Activated CD4-positive, alpha-beta T cell treated with anti-CD3 and anti-CD28 coated beads, Interleukin-2, amount 50 U/mL, for 1 hour (primary cell): ENCODE measurements around the gene CATSPERD.
A peak's percentile ranks its signal among the peaks of the same experiment; 100 is the strongest.

Source experiments
- DNase-seq: peaks from one replicate; pipeline ENCODE4 v3.0.0-alpha.2; 2020

The CATSPERD gene

DNA sequence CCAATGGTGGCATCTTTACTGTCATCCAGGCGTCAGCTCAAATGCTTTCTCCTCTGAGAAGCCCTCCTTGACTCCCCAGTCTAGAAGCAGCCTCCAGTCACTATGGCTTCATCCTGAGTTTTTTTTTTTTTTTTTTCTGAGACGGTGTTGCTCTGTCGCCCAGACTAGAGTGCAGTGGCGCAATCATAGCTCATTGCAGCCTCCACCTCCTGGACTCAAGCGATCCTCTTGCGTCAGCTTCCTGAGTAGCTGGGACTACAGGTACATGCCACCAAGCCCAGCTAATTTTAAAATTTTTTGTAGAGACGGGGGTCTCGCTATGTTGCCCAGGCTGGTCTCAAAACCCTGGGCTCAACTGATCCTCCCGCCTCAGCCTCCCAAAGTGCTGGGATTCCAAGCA lies 88.6 kb downstream of the CATSPERD start:
- DNase-seq = no peak

DNA sequence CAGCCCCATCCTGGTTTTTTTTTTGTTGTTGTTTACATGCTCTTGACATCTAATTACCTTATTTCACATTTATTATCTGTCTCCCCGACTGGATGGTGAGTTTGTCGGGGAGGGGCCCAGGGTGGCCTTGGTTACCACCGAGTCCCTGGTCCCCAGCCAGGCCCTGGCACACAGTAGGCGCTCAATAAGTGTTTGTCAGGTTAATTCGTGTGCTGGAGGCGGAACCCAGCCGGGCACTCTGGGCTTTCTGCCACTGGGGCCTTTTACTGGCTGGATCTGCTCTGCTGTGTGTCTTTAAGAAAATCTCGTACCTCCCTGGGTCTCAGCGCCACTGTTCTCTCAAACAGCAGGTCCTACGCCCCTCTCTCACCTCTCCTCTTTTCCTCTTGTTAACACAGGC lies 89.0 kb downstream of the CATSPERD start:
- no peak for DNase-seq

DNA sequence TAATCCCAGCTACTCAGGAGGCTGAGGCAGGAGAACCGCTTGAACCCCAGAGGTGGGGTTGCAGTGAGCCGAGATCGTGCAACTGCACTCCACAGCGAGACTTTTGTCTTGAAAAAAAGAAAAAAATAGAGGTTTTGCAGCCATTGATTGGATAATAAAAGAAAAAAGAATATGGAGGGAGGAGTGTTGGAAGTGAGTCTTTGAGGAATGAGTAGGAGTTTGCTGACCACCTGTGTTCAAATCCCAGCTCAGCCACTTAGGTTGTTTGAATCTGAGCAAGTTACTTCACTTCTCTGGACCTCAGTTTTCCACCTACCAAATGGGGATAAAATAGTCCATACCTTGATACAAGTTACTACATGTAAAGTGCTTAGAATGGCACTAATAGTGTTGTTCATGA lies 90.7 kb downstream of the CATSPERD start:
- no peak for DNase-seq

DNA sequence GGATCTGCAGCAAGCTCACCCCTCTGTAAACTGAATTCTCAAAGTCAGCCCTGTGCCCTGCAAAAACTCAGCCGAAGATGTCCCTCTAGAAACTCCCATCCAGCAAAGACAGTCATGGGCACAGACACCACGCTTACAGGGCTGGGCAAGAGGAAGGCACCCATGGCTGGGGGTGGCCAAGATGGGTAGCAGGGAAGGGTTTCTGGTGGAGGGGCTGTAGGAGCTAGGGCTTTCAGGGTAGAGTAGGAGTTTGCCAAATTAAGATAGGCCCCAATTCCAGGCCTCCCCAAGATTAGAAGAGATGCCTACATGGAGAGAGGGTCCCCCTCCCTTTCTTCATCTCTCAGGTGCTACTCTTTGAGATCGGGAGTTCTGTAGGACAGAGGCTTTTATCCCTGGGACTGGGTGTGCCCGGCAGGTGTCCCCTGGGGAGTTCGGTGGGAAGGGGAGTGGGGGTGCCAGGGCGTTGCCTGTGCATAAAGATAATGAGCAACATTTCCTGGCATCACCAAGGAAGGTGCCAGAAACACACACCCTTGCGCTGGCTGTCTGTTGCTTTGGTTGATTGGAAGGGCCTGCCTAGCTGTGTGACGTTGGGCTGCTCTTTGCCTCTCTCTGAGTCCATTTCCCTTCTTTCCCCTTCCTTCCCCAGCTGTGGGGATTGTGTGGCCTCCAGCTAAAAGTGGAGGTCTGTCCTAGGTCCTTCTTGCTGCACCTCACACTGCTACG lies 93.8 kb downstream of the CATSPERD start:
- no peak for DNase-seq

DNA sequence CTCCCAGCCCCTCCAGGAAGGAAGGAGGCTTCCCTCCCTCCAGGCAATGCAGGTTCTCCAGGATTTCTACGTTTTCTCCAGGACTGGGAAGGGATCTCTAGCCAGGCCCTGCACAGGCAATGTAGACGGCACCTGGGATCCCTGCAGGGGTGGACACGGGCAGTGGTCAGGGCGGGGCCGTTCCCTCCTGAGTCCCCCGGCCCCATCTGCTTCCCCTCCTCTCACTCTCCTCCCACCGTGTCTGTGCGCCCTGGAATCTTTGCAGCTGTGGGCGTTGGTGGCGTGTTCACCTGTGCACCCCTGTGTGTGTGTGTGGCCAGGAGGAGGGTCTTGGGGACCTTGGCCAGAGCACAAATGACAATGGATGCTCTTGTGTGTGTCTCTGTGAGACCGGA lies 94.4 kb downstream of the CATSPERD start:
- DNase-seq = no peak

DNA sequence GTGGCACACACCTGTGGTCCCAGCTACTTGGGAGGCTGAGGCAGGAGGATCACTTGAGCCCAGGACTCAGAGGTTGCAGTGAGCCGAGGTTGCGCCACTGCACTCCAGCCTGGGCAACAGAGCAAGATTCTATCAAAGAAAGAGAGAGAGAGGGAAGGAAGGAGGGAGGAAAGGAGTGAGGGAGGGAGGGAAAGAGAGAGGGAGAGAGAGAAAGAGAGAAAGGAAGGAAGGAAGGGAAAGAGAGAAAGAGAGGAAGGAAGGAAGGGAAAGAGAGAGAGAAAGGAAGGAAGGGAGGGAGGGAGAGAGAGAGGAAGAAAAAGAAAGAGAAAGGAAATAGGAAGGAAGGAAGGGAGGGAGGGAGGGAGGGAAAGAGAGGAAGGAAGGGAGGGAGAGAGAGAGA lies 96.8 kb downstream of the CATSPERD start:
- DNase-seq = no peak

DNA sequence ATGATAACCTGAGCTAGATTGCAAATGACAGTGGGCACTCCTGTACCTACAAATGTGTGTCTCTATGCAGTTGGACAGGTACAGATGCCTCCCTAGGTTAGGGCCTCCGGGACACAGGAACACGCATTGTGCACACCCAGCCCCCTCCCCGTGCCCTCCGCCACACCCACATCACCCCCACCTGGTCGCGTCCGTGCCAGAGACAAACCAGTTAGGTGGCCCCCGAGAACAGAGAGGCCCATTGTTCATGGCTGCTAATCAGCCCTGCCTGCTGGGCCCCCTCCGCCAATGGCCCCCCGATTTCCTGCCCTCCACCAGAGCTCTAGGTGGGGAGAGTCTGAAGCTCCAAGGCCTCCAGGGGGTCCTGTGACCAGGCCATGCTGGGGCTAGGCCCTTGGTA lies 98.2 kb downstream of the CATSPERD start:
- no peak for DNase-seq

DNA sequence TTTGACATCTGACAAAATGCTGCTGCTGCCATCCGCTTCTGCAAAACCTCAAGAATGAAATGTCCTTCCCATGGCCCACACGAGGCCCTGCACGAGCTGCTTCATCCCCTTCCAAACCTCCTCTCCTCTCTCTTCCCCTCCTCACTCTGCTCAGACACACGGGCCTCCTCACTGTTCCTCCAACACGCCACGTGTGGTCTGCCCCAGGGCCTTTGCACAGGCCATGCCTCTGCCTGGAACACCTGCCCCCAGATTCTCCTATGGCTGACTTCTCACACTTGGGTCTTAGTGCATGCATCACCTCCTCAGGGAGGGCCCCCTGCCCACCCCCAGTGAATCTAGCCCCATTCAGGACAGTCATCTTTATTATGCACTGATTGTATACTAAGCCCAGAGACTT lies 100.3 kb downstream of the CATSPERD start:
- no peak for DNase-seq

DNA sequence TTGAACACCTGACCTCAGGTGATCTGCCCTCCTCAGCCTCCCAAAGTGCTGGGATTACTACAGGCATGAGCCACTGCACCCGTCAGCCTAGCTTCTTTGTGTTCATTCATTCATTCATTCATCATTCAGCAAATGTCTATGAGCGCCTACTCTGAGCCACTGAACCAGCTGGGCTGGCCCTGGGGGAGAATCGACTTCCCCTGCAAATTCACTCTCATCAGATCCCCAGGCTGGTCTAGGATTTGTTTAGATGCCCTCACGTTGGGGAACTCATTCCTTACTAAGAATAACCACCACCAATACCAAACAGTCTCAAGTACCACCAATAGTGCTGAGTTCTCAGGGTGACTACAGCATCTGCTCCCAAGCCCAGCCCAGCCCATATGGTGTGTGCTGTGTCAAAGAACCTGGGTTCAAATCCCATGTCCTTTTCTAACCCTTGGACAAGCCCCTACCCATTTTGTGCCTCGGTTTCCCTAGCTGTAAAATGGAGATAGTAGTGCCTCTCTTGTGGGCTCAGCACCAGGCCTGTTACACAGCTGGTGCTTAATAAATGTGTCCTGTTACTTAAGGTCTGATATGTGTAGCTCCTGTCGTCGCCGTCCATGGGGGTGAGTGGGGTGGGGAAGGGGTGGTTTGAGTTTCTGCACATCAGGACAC lies 101.2 kb downstream of the CATSPERD start:
- DNase-seq = no peak

DNA sequence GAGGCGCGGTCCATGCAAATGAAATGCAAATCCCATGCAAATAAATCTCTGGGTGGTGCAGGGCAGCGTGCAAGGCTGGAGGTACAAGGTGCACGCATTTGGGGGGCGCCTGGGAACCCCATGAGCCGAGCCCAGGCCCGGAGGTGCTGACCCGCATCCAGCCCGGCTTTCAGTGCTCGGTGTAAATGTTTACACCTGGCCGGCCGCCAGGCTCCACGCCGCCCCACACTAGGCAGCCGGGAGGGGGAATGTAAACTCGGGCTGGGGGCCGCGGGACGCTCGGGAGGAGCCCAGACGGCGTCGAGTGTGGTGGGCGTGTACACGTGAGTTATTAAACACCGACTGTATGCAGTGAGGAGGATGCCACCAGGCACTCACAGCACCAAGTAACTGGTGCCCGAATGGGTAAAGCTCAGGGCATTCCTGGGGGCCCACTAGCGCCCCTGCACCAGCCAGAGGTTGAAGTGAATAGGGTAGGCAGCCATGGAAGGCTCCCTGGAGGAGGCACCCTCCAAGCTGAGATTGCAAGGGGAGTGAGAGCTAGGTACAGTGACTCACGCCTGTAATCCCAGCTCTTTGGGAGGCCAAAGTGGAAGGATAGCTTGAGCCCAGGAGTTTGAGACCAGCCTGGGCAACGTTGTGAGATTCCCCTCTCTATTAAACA lies 101.9 kb downstream of the CATSPERD start:
- no peak for DNase-seq

DNA sequence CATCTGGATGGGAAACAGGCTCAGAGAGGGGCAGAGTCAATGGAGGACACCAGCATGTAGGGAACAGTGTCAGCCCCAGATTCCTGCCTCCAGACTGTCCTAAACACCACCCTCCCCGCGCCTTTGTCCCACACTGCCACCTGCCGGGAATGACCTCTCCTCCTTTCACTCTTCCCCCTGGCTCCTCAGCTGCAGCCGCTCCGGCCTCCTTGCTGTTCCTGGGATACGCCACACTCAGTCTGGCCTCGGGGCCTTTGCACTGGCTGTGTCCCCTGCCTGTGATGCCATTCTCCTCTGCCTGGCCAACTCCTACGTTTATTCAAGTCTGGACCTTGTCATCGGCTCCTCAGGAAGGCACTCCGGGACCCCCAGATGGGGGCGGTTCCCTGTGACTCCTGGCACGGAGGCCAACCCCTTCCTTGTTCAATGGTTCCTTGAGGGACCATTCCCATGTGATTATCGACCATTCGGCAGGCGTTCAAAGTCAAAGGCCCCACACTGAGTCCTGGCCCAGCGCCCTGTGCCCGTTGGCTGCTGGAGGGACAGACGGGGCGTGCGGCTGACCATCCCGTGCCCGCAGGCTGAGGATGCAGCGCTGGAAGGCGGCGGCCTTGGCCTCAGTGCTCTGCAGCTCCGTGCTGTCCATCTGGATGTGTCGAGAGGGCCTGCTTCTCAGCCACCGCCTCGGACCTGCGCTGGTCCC lies 103.3 kb downstream of the CATSPERD start:
- no peak for DNase-seq

DNA sequence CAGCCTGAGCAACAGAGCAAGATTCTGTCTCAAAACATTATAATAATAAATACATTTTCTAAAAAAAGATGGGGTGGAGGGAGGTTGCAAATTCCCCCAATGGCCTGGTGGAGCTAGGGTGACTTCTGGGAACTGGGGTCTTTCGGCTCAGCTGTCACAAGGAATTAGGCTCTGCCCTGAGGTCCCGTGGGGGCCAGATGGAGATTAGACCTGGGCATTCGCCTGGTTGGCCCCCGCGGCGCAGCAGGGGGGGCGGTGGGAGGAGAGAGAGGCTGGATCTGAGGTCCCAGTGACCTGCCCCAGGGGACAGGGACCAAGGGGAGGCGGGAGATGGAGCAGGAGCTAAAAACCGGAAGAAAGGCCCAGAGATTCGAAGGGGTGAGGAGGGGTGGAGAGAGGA lies 104.3 kb downstream of the CATSPERD start:
- DNase-seq = no peak

DNA sequence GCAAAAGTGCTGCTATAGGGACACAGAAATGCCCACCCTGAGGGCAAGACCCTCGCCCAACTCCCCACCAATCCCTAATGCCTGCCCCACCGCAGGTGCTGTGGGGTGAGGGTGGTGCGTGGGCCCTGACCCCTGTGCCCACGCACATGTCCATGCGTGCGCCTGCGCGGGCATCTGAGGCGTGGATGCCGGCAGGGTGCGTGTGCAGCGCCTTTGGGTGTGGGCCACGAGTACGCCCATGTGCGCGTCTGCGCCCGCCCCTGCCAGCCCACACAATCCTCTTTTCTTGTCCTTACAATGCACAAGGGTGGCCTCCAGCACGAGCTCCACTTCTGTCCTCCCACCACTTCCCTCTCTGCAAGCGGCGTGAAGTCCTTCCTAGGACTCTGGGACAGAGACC lies 104.7 kb downstream of the CATSPERD start:
- DNase-seq = no peak

DNA sequence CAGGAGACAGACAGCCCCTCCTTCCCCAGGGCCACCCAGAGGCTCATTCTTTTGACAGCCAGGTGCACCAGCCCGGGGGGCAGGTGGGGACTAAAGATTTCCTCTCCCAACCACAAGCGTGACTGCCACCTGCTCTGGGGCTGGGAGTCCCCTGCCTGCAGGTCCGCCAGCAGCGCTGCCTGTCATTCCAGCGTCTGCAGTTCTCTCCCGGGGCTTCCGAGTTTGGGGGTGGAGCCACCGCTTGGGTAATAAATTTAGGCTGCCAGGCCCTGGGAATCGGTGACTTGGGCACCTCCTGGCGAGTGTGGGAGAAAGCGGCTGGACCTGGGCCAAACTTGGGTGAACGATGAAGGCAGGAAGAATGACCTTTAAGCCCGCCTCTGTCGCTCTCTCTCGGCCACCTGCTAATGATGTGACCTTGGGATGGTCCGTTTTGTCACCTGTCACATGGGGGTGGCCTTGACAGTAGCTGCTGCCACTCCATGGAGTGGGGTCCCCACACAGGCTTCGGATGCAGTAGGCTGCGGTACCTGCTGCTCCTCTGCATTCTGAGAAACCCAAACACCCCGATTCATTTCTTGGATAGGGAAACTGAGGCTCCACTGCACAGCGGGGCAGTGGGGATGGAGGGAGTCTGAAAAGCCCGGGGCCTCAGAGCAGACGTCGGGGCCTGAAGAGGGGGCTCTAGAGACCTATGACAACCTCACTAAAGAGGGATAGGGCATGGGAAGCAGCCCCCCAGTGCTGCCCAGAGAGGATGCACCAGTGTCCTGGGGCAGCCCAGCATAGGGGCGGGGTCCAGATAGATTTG lies 106.3 kb downstream of the CATSPERD start:
- DNase-seq = no peak

DNA sequence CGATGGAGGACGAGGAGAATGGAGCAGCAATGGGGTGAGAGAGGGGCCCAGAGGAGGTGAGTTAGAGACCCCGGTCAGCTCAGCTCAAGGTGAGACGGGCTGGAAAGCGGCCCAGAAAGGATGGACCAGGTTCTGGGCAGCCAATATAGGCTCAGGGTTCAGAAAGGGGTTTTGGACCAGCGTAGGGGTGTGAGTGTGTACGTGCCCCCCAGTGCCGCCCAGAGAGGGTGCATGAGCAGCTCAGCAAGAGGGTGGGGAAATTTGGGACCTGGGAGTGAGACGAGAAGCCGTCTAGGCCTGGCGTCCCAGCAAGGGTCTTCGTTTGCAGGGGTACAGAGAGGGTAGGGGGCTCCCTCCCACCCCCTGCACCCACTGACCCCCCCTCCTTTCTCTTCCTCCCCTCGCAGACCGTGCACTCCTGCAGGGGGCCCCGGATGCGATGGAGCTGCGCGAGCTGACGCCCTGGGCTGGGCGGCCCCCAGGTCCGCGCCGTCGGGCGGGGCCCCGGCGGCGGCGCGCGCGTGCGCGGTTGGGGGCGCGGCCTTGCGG lies 107.0 kb downstream of the CATSPERD start:
- no peak for DNase-seq

DNA sequence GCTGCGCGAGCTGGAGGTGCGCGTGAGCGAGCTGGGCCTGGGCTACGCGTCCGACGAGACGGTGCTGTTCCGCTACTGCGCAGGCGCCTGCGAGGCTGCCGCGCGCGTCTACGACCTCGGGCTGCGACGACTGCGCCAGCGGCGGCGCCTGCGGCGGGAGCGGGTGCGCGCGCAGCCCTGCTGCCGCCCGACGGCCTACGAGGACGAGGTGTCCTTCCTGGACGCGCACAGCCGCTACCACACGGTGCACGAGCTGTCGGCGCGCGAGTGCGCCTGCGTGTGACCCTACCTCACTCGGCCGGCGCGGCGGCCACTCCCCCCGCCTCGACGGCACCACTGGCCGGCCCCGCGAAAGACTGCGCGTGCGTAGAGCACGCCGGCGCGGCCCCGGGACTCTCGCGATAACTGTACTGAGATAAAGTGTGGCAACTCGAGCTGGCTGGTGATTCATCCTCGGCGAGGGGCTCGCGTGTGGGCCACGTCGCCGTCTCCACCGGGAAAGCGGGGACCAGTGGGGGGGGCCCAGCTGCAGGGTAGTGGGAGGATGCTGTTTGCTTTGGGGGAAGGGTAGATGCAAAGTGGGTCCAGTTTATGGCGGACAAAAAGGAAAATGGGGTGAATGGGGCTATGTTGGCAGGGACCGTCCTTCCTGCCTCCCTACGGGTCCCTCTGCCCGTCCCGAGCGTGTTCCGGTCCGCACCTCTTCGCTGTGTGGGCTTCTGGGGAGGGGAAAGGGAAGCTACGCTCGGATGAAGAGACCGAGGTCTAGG lies 107.6 kb downstream of the CATSPERD start:
- DNase-seq = peak; percentile 92
